Inferior parietal cortex (tissue), 1 donor: ENCODE results near the gene UBE2G2.

ENCODE experiments used
- DNase-seq: peaks from one replicate; pipeline ENCODE4 v3.0.0-alpha.2; 2016; ENCODE audit errors: extremely low spot score

UBE2G2 gene

GRCh38 chr21:44750675-44751025 lies 51.0 kb downstream of the UBE2G2 start:
- DNase-seq, result no peak

GRCh38 chr21:44749759-44750674 lies 51.6 kb downstream of the UBE2G2 start:
- DNase-seq, result no peak

- no peak for DNase-seq
These were observed 52.4 kb downstream of the UBE2G2 start for GRCh38 chr21:44749116-44749758.

- no peak for DNase-seq
These were observed 53.0 kb downstream of the UBE2G2 start for GRCh38 chr21:44748621-44749020.

- DNase-seq, result no peak
These were observed 59.0 kb downstream of the UBE2G2 start for GRCh38 chr21:44742418-44743153.

GRCh38 chr21:44741921-44742320 lies 59.7 kb downstream of the UBE2G2 start:
- DNase-seq, result no peak

- no peak for DNase-seq
These were observed 60.9 kb downstream of the UBE2G2 start for GRCh38 chr21:44740742-44741141.

- DNase-seq, result no peak
These were observed 62.3 kb downstream of the UBE2G2 start for GRCh38 chr21:44739316-44739715.

- no peak for DNase-seq
These were observed 63.0 kb downstream of the UBE2G2 start for GRCh38 chr21:44738621-44739020.

GRCh38 chr21:44737706-44738354 lies 63.8 kb downstream of the UBE2G2 start:
- no peak for DNase-seq

- no peak for DNase-seq
These were observed 65.2 kb downstream of the UBE2G2 start for GRCh38 chr21:44736291-44737004.

GRCh38 chr21:44735821-44736220 lies 65.8 kb downstream of the UBE2G2 start:
- no peak for DNase-seq

- no peak for DNase-seq
These were observed 66.8 kb downstream of the UBE2G2 start for GRCh38 chr21:44734841-44735240.

- DNase-seq, result no peak
These were observed 67.4 kb downstream of the UBE2G2 start for GRCh38 chr21:44734026-44734745.

GRCh38 chr21:44732956-44733355 lies 68.7 kb downstream of the UBE2G2 start:
- DNase-seq, result no peak

- DNase-seq, result no peak
These were observed 69.4 kb downstream of the UBE2G2 start for GRCh38 chr21:44732263-44732662.

- DNase-seq, result no peak
These were observed 70.6 kb downstream of the UBE2G2 start for GRCh38 chr21:44730951-44731579.

GRCh38 chr21:44730028-44730395 lies 71.6 kb downstream of the UBE2G2 start:
- no peak for DNase-seq

- DNase-seq, result no peak
These were observed 72.1 kb downstream of the UBE2G2 start for GRCh38 chr21:44729336-44730027.

GRCh38 chr21:44728716-44729115 lies 72.9 kb downstream of the UBE2G2 start:
- DNase-seq, result no peak
